Measurements from ENCODE around the gene ARHGAP40. TPM values are rescaled to one million over a fixed set of nuclear protein-coding genes. Genes with fewer than 3 reads are reported as not detected.

The ARHGAP40 gene
- total RNA-seq, 1 donor from 2014 or later, result not detected

Other genes with a start within 250 kb of the ARHGAP40 start
- 29.6 and 30.9 TPM in 2 replicates for gene SNHG17, start 166.5 kb upstream of the ARHGAP40 start, total RNA-seq
- 36.8 and 37.1 TPM in 2 replicates for gene RALGAPB, start 129.0 kb upstream of the ARHGAP40 start, total RNA-seq
- not detected in 2 replicates for gene ADIG, start 20.6 kb upstream of the ARHGAP40 start, total RNA-seq
- not detected in 2 replicates for gene SLC32A1, start 122.7 kb downstream of the ARHGAP40 start, total RNA-seq
- gene ACTR5, start 146.7 kb downstream of the ARHGAP40 start, total RNA-seq, result 4.7 and 5.8 TPM in 2 replicates
- gene PPP1R16B, start 203.9 kb downstream of the ARHGAP40 start, total RNA-seq, result not detected in 2 replicates

Data from osteocyte (in vitro differentiated cells).